C4-2B (cell line): Measurements from ENCODE around the gene ADCY9.

Experiments
- H3K27ac ChIP-seq: fragments of 450-650 bp; 2 replicates; pipeline ENCODE4 v1.5.1; 2017
- CTCF ChIP-seq: fragments of 450-650 bp; conservative IDR thresholded peaks from 2 replicates; pipeline ENCODE4 v1.5.1; 2017; ENCODE audit warnings: mild to moderate bottlenecking
- ZFX ChIP-seq: fragments of 450-650 bp; IDR thresholded peaks from 2 replicates; pipeline ENCODE4 v1.6.1; 2017

Gene ADCY9

GRCh38 chr16:4087099-4087885 is 28.9 kb downstream of the ADCY9 start:
- TF ChIP-seq CTCF (no peak), ZFX (no peak)
- no peak overlapping the region for H3K27ac ChIP-seq

- no peak for TF ChIP-seq ZFX
- no peak for TF ChIP-seq CTCF
- no peak overlapping the region for H3K27ac ChIP-seq
Measured at GRCh38 chr16:4086153-4086552, 30.1 kb downstream of the ADCY9 start.

GRCh38 chr16:4085405-4085970 is 30.8 kb downstream of the ADCY9 start:
- H3K27ac ChIP-seq, result no peak overlapping the region

GRCh38 chr16:4083347-4083870 is 32.8 kb downstream of the ADCY9 start:
- H3K27ac ChIP-seq, result no peak overlapping the region
- no peak for TF ChIP-seq ZFX
- no peak for TF ChIP-seq CTCF

More at GRCh38 chr16:4085405-4085970, 30.8 kb downstream of the ADCY9 start:
- TF ChIP-seq ZFX (no peak), CTCF (no peak)

GRCh38 chr16:4082474-4083044 is 33.7 kb downstream of the ADCY9 start:
- TF ChIP-seq ZFX (no peak), CTCF (no peak)
- H3K27ac ChIP-seq, result no peak overlapping the region

GRCh38 chr16:4081521-4082021 is 34.7 kb downstream of the ADCY9 start:
- no peak overlapping the region for H3K27ac ChIP-seq
- TF ChIP-seq ZFX (no peak), CTCF (no peak)

- no peak for TF ChIP-seq CTCF
- TF ChIP-seq ZFX, result no peak
- no peak overlapping the region for H3K27ac ChIP-seq
Measured at GRCh38 chr16:4081047-4081446, 35.2 kb downstream of the ADCY9 start.
